Bronchial epithelial cell (primary cell): ENCODE results near the gene ANKRD18B. TPM values are rescaled to one million over a fixed set of nuclear protein-coding genes. Genes with fewer than 3 reads are reported as not detected.

Experiments
- DNase-seq: peaks from one replicate; pipeline ENCODE4 v3.0.0-alpha.2; 2010; ENCODE audit warnings: low read depth
- FAIRE-seq: peaks from 2 replicates; lab custom pipeline; 2011; peaks lifted over from hg19 to GRCh38; lab: Jason Lieb, UNC
- H3K27me3 ChIP-seq: 2 replicates; pipeline ENCODE4 v1.5.1; 2011; ENCODE audit warnings: low read length; ENCODE audit not compliant: control insufficient read depth, insufficient read depth
- H3K36me3 ChIP-seq: 2 replicates; pipeline ENCODE4 v1.5.1; 2011; ENCODE audit warnings: low read length; ENCODE audit not compliant: control insufficient read depth, insufficient read depth
- H3K4me3 ChIP-seq: 2 replicates; pipeline ENCODE4 v1.5.1; 2011; ENCODE audit warnings: mild to moderate bottlenecking, low read depth, low read length, control low read depth
- CTCF ChIP-seq: IDR thresholded peaks from 2 replicates; pipeline ENCODE4 v1.5.1; 2011; ENCODE audit warnings: mild to moderate bottlenecking, moderate library complexity, low read length, control low read depth, inconsistent platforms; ENCODE audit not compliant: insufficient read depth, severe bottlenecking
- total RNA-seq: library from RNA; depleted of rRNA; stranded (reverse); fragments of >200 nt; gene quantifications from 2 replicates; pipeline ENCODE4 v1.2.1, GENCODE V29; 2014

Gene ANKRD18B
- total RNA-seq, 1 donor from 2014 or later = 5.8 TPM

GRCh38 chr9:33620738-33621439, 96.8 kb downstream of the ANKRD18B start:
- peak; percentile 83 for FAIRE-seq
- H3K27me3 ChIP-seq = no peaks in the 10 kb centered on the region
- DNase-seq = peak; percentile 100
- TF ChIP-seq CTCF = no peak
- H3K36me3 ChIP-seq = no peaks in the 10 kb centered on the region
- H3K4me3 ChIP-seq = no peak overlapping the region

Other genes starting within 250 kb of the ANKRD18B start
- 19.2 and 25.5 TPM in 2 replicates for gene NFX1, start 233.7 kb upstream of the ANKRD18B start, total RNA-seq
- gene AQP7, start 121.7 kb upstream of the ANKRD18B start, total RNA-seq = not detected in 2 replicates
- gene AQP3, start 76.7 kb upstream of the ANKRD18B start, total RNA-seq = 47.7 and 363 TPM in 2 replicates
- 21.0 and 35.3 TPM in 2 replicates for gene NOL6, start 50.3 kb upstream of the ANKRD18B start, total RNA-seq